ENCODE measurements around the gene TAGLN3. TPM values are rescaled to one million over a fixed set of nuclear protein-coding genes. Genes with fewer than 3 reads are reported as not detected.

TAGLN3 gene
- 141 TPM for total RNA-seq

DNA sequence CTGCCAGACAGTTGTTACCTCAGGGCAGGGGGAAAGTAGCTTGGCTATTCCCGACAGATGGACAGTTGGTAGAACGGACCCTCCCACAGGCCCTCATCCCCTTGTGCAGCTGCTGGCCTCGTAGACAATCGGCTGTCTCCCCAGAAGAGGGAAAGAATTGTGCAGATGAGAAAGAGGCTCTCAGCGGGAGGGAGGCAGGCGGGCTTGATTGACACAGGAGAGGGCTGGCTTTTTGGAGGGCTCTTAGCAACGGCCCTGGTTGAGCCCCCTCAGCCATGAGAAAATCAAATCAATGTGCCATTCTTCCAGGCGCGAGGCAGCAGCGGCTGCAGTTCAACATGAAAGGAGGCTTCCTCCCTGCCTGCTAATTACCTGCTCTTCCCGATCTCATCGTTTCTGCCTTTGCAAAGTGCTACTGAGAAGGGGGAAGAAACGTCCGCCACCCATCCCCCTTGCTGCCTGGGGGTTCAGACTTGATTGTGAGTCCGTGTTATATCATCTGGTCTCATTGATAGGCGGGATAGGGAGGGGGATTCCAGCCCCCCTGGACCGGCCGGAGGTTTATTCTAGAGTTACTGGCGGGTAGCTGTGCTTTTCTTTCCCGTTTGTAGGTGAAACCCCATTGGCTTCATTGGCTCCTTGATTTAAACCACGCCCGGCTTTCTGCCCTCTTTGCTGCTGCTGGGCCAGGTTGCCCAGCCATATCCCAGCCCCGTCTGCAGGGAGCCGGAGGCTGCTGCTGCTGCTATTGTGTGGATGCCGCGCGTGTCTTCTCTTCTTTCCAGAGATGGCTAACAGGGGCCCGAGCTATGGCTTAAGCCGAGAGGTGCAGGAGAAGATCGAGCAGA is at the start of gene TAGLN3:
TSS of gene TAGLN3 (plus strand) at position 287 of the 848 bp plus-strand sequence. CDS start at position 788, 501 bp downstream.

DNA sequence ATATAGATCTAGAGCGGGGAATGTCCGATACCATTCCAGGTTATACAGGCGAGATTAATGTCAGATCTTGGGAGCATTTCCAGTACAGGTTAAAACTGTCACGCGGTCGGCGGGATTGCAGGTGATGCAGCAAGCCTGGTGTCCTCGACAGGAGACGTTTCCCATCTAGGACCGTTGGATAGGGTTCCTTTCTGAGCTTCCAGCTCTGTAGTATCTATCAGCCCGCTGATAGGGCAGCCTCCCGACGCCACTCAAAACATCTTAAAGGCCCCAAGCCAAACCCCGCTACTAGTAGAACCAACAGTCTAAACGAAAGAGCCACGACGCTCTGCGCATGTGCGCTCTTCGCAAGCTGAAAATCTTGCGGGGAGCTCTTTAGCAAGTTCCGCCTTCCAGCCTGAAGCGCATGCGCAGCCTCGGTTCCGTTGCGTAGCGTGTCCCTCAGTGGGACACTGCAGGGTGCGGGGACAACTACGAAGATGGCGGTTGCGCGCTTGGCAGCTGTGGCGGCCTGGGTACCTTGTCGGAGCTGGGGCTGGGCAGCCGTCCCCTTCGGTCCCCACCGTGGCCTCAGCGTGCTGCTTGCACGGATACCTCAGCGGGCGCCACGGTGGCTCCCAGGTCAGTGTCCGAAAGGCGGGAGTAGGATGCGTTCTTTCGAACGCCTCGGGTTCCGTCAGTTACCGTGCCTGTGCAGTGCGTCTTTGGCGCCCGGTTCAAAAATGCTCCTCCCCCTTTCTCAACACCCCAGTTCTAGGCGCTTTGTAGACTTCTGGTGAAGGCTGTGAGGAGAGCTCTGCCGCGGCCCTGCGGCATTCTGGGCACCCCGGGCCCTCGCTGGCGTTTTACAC is 19.9 kb upstream of the TAGLN3 start, which contains the start of gene ABHD10:
TSS of gene ABHD10 (plus strand) at position 444 of the 851 bp plus-strand sequence. CDS start at position 480, 36 bp downstream.

DNA sequence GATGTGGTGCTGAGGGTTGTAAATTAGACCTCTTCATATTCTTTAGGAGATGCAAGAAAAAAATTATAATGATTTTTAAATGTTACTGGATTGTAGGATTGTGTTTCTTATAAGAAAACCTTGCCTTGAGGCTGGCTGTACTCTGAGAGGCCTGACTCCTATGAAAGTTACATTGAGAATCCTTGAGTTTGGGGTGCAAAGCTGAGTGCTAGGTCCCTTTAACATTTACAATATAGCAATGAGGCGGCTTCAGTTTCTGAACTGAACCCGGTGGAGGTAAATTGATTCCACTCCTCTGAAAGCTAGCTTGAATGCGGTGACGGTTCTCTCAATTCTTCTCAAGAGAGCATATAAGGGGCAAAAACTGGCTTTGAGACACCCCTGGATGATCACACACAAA is 35.7 kb downstream of the TAGLN3 start, which contains the start of gene TMPRSS7:
TSS of gene TMPRSS7 (plus strand) at position 301 of the 400 bp plus-strand sequence. CDS start 110 bp downstream, outside the sequence.

Other genes starting within 250 kb of the TAGLN3 start
- gene PHLDB2, start 139.7 kb upstream of the TAGLN3 start, total RNA-seq, result 17.8 TPM
- 72.6 TPM for gene ABHD10, start 19.9 kb upstream of the TAGLN3 start, total RNA-seq
- gene TMPRSS7, start 35.8 kb downstream of the TAGLN3 start, total RNA-seq, result 0.31 TPM
- gene C3orf52, start 87.5 kb downstream of the TAGLN3 start, total RNA-seq, result 0.63 TPM
- gene GCSAM, start 134.3 kb downstream of the TAGLN3 start, total RNA-seq, result not detected

Measured in parietal lobe (tissue), 1 donor.